Neuron (in vitro differentiated cells): ENCODE data around the gene MPRIP.

Source experiments
- H2AFZ ChIP-seq: one replicate; pipeline ENCODE4 v1.6.1; 2013; ENCODE audit warnings: low read depth, mild to moderate bottlenecking, inconsistent platforms, low read length, moderate library complexity
- H3K27me3 ChIP-seq: one replicate; pipeline ENCODE4 v1.6.1; 2013; ENCODE audit warnings: low read length; ENCODE audit not compliant: insufficient read depth
- H3K36me3 ChIP-seq: one replicate; pipeline ENCODE4 v1.6.1; 2013; ENCODE audit warnings: low read length; ENCODE audit not compliant: insufficient read depth
- H3K4me1 ChIP-seq: one replicate; pipeline ENCODE4 v1.6.1; 2013; ENCODE audit warnings: low read length; ENCODE audit not compliant: insufficient read depth
- H3K4me3 ChIP-seq: 2 replicates; pipeline ENCODE4 v1.5.1; 2013; ENCODE audit warnings: mild to moderate bottlenecking, low read length, moderate library complexity
- H3K9me3 ChIP-seq: one replicate; pipeline ENCODE4 v1.6.1; 2013; ENCODE audit warnings: low read length

Gene MPRIP

DNA sequence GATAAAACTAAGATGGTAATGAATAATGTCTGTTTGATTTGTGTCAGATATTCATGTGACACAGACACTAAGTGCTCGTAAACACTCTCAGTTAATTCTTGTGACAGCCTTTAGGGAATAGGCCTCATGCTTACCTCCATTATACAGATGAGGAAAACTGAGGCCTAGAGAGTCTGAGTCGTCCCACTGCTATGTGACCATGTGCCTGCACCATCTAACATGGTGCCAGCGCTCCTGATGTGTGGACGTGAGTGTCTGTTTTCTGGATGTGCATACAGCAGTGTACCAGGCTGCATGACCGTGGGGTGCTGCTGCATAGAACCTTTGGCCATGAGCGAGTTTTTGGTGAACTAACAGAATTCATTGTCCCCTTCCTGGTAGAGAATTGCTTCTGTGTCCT, 61.8 kb downstream of the MPRIP start:
- Histone ChIP-seq H3K9me3 (no peaks in the 10 kb centered on the region), H3K36me3 (peaks cover 3% of the 10 kb centered on the region), H3K4me1 (peaks cover 2% of the 10 kb centered on the region), H2AFZ (no peak overlapping the region), H3K4me3 (no peak overlapping the region), H3K27me3 (no peaks in the 10 kb centered on the region)

DNA sequence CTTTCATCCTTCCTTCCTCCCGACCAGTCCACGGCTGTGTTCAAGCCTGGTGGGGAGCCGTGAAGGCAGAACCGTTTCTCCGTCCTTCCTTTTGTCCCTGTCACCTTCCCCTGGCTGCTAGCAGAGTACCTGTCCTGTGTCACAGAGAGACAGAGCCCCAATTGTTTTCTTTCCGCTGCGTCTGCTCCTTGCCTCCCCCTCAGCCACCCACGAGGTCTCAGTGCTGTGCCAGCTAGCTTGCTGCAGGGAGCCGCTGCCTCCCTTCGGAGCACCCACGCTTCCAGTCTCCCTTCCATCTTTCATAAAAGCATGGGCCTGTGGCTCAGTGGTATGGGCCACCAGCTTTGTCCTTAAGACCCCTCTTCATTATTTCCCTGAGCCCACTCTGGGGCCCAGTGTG, 62.2 kb downstream of the MPRIP start:
- Histone ChIP-seq H3K27me3 (no peaks in the 10 kb centered on the region), H3K9me3 (no peaks in the 10 kb centered on the region), H3K4me1 (no peaks in the 10 kb centered on the region), H3K36me3 (peaks cover 3% of the 10 kb centered on the region), H2AFZ (no peak overlapping the region), H3K4me3 (no peak overlapping the region)

DNA sequence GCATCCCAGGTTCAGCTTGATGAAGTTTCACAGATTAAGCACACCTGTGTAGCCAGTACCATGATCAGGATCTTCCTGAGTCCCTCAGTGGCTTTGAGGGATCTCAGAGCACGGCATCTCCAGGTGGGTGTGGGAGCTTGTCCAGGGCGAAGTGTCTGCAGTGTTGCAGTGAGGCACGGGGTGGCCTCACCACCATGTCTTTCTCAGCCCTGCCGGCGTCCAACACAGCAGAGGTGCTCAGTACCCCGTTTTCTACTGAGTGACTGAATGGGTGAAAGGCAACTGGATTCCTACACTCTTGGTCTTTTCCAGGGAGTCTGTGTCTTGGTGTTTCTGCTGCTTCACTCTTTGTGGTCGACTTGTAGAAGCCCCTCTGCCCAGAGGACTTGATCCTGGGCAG, 63.7 kb downstream of the MPRIP start:
- H3K4me1 ChIP-seq, result no peaks in the 10 kb centered on the region
- H3K27me3 ChIP-seq, result no peaks in the 10 kb centered on the region
- H3K4me3 ChIP-seq, result no peak overlapping the region
- H2AFZ ChIP-seq, result no peak overlapping the region
- peaks cover 3% of the 10 kb centered on the region for H3K36me3 ChIP-seq
- H3K9me3 ChIP-seq, result peaks cover 2% of the 10 kb centered on the region

DNA sequence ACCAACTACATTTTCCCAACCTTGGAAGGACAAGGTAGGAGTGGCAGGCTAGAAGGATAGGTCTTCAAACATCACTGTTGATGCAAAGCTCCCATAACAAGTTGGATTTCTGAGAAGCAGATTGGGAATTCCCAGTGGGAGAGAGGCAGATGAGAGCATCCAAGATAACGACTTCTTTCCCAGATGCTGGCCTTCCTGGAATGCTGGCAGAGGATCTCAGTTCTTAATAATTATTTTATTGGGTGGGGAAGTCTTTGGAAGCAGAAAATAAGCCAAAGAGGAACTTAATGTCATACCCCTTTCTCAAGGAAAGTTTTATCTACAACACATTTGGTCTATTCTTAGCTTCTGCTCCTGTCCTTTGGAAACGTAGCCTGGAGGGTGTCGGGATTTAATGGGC, 64.5 kb downstream of the MPRIP start:
- Histone ChIP-seq H3K4me1 (no peaks in the 10 kb centered on the region), H3K27me3 (no peaks in the 10 kb centered on the region), H3K36me3 (peaks cover 3% of the 10 kb centered on the region), H3K4me3 (no peak overlapping the region), H2AFZ (no peak overlapping the region), H3K9me3 (peaks cover 5% of the 10 kb centered on the region)

DNA sequence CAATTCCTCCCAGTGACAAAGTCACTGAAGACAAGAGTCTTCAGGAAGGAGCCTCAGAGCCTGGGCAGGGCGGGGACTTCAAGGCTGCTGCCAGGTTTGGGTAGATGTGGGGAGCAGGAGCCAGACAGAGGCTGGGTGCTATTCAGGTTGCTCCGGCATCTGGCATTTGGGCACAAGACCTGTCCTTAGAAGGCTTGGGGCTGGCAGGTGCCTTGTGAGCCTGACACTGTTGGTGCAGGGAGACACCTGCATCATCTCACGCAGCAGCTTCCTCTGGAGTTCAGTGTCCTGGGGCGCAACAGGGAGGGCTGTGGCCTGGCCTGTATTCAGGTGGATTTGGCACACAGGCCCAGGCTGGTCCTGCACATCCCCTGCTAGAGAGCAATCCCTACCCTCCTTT, 65.0 kb downstream of the MPRIP start:
- H3K4me3 ChIP-seq, result no peak overlapping the region
- no peaks in the 10 kb centered on the region for H3K4me1 ChIP-seq
- peaks cover 3% of the 10 kb centered on the region for H3K36me3 ChIP-seq
- no peak overlapping the region for H2AFZ ChIP-seq
- H3K27me3 ChIP-seq, result no peaks in the 10 kb centered on the region
- H3K9me3 ChIP-seq, result peaks cover 5% of the 10 kb centered on the region

DNA sequence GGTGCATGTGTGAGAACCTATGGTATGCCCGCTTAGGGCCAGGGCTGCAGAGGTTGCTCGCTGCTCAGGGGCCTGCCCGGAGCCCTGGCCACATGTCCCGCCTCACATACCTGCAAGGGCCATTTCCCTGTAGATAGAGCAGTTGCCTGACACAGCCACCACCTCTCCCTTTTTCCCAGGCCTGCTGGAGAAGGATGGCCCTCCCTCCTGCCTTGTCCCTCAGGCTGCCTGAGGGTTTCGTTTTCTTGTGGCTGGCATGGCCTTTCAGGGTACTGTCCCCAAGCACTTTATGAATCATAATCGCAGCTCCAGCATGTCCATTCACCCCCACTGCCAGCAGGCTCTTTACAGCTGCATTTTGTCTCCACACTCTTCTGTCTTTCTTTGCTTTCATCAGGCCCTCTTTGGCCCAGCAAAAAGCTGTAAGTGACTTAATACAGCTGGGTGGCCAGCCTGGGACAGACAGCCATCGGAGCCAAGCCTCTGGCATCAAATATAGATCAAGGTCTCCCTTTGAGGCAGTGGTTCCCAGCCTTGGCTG, 65.7 kb downstream of the MPRIP start:
- no peaks in the 10 kb centered on the region for H3K4me1 ChIP-seq
- H3K4me3 ChIP-seq, result no peak overlapping the region
- H3K36me3 ChIP-seq, result peaks cover 3% of the 10 kb centered on the region
- H2AFZ ChIP-seq, result no peak overlapping the region
- no peaks in the 10 kb centered on the region for H3K27me3 ChIP-seq
- H3K9me3 ChIP-seq, result peaks cover 5% of the 10 kb centered on the region

DNA sequence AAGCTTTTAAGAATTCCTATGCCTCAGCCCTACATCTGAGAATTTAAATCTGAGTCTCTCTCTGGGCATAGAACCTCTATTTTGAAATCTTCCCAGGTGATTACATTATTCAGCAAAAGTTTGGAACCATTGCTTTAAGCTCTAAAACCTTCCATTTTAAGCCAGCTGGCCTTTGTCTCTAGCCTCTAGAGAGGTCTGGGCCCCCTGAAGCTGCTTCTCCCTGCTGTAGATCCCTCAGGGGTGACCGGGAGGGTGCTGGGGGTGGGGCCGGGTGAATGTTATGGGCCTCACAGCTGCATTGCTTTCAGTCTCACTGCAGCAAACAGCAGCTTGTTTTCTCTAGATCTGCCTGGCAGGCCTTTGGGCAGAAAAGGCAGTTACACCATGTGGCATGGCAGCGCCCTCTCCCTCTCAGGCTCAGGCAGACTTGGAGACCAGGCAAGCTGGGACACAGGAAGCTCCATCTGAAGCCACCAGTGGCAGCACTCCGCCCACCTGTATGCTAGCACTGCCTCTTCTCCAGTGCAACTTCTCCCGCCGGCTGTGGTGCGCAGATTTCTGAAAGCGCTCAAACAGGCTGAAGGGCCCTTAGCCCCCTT, 66.3 kb downstream of the MPRIP start:
- H3K36me3 ChIP-seq, result peaks cover 3% of the 10 kb centered on the region
- H3K9me3 ChIP-seq, result peaks cover 5% of the 10 kb centered on the region
- H3K4me1 ChIP-seq, result no peaks in the 10 kb centered on the region
- no peak overlapping the region for H2AFZ ChIP-seq
- H3K27me3 ChIP-seq, result no peaks in the 10 kb centered on the region
- H3K4me3 ChIP-seq, result no peak overlapping the region

DNA sequence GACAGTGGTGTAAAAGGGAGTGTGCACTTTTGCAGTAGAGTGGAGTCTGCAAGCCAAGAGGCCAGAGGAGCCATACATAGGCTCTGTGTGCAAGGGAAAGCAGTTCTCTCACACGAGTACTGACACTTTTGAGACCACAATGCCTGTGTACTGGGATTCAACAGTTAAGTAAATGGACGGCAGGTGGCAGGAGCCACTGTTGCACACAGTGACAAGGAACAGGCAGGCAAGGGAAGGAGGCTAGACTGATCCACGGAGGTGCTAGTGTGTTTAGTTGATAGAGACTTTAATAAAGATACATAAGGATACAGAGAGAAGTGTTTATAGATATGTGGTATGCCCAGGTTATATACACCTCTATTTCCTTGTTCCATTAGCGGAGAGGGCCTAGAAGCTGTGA, 67.0 kb downstream of the MPRIP start:
- H2AFZ ChIP-seq, result no peak overlapping the region
- H3K4me3 ChIP-seq, result no peak overlapping the region
- H3K27me3 ChIP-seq, result no peaks in the 10 kb centered on the region
- peaks cover 3% of the 10 kb centered on the region for H3K36me3 ChIP-seq
- peaks cover 5% of the 10 kb centered on the region for H3K9me3 ChIP-seq
- no peaks in the 10 kb centered on the region for H3K4me1 ChIP-seq

DNA sequence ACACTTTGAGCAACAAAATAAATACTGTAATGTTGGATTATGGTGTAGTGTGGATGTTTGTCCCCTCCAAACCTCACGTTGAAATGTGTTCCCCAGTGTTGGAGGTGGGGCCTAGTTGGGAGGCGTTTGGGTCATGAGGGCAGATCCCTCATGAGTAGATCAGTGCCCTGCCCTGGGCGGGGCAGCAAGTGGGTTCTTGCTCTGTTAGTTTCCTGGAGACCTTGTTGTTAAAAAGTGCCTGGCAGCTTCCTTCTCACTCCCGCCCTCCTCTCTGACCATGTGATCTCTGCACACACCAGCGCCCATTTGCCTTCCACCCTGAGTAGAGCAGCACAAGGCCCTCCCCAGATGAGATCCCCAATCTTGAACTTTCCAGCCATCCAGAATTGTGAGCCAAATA, 67.7 kb downstream of the MPRIP start:
- Histone ChIP-seq H3K27me3 (no peaks in the 10 kb centered on the region), H3K4me3 (no peak overlapping the region), H3K36me3 (peaks cover 3% of the 10 kb centered on the region), H2AFZ (no peak overlapping the region), H3K9me3 (peaks cover 6% of the 10 kb centered on the region), H3K4me1 (no peaks in the 10 kb centered on the region)

DNA sequence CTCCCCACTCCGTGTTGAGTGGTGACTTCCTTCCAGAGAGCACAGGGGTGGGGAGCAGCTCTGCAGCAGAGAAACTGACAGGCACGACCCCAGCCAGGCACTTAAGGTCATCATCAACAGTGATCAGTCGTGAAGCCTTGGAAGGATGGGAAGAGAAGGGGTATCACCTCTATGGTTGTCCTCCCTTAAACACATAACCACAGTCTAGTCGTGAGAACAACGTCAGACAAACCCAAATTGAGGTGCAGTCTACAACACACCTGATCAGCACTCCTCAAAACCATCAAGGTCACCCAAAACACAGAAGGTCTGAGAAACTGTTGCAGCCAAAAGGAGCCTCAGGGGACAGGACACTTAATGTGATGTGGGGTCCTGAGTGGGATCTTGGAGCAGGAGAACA, 68.3 kb downstream of the MPRIP start:
- H2AFZ ChIP-seq, result no peak overlapping the region
- H3K27me3 ChIP-seq, result no peaks in the 10 kb centered on the region
- H3K36me3 ChIP-seq, result peaks cover 3% of the 10 kb centered on the region
- H3K9me3 ChIP-seq, result peaks cover 8% of the 10 kb centered on the region
- no peaks in the 10 kb centered on the region for H3K4me1 ChIP-seq
- H3K4me3 ChIP-seq, result no peak overlapping the region

DNA sequence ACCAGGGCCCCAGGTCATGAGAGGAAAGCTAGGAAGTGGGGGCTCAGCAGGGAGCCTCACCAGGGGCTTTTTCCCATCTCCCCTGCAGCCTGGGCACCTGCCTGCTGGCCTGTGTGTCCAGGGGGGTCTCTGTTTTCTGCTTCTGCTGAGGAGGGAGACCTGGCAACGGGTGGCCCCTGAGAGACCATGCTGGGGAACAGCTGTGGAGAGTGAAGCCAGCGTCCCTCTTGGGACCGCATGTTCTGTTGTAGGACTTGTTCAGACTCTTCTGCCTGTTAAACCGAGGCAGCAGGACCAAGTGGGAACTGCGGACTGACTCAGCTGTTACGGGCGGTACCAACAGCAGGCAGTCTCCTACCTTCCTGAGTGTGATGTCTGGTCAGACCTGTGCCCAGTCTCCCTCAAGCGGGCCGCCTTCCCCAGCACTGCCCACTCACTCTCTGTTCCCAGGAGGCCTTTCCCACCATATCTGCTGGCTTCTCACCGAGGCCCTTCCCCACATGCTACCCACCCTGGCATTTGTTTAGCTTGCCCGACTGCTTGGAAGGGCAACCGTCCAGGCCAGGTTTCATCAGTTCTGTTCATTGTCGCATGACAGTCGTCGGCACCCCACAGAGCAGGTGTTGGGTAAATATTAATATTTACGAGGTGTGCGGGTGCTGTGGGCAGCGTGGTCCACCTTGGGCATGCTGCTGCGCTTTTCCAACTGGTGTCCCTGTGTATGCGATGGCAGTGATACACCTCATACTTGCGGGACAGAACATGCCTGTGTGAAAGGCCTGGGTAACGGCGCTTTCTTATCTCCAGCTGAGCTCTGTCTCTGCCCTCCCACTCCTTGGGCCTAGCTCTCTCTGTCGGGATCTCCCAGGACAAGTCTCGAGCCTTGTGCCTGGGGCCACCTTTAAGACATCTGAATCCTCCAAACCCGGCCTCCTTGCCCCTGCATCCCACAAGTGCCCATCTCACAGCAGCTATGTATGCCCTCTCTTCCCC, 69.4 kb downstream of the MPRIP start:
- Histone ChIP-seq H3K36me3 (peaks cover under 1% of the 10 kb centered on the region), H3K9me3 (peaks cover 8% of the 10 kb centered on the region), H3K4me3 (no peak overlapping the region), H3K27me3 (no peaks in the 10 kb centered on the region), H3K4me1 (no peaks in the 10 kb centered on the region), H2AFZ (no peak overlapping the region)

DNA sequence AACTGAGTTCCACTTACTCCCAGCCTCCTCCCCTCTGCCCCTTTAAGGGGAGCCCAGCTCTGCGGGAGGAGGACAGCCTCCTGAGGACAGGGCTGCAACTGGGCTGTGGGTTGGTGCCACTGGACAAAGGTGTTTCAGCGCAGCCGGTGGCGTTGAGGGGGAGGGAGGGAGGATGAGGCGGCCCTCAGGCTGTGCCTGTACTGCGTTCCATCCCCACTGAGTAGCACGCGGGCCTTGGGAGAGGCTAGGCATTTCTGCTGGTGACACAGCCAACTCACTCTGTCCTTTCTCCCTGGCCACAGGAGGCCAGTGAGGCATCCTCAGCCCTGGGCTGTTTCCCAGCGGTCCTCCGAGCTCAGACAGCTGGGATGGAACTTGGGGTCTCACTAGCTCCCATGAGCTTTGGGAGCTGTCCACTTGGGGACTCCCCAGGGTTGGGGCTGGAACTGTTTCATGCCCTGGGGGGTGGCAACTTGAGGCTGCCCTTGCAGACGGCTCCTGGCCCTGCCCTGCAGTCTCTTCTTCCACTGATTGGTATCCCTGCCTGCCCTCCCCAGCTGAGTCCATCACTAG, 70.5 kb downstream of the MPRIP start:
- H2AFZ ChIP-seq, result no peak overlapping the region

DNA sequence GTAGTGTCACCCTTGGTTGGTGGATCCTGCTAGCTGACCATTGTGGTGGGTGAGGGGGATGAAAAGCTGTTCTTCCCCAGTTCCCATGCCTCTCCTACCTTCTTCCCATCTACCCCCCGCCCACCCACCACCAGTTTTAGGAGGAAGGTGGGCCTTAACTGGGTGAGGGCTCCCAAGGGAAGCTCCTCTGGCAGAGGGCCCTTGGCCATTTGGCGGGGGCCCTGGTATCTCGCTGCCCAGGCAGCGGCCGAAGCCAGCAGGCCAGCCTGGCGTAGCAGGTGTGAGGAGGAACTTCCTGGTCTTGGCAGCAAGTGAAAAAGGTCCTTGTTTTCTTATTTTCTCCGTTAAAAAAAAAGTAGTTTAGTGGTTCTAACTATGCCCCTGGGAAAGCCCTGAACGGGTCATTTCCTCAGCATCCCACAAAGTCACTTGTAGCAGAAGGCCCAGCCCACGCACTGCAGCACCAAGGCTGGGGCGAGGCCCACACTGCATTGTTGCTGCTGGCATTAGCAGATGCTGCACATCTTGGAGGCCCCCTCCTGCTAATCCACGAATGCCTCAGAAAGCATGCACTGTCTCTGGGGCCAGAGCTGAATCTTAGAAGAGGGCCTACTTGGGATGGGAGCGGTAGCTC, 72.5 kb downstream of the MPRIP start:
- Histone ChIP-seq H3K4me1 (no peaks in the 10 kb centered on the region), H3K27me3 (no peaks in the 10 kb centered on the region), H3K9me3 (peaks cover 8% of the 10 kb centered on the region), H3K36me3 (no peaks in the 10 kb centered on the region), H2AFZ (no peak overlapping the region), H3K4me3 (no peak overlapping the region)

More for the DNA sequence above, 70.5 kb downstream of the MPRIP start:
- peaks cover 8% of the 10 kb centered on the region for H3K9me3 ChIP-seq
- no peaks in the 10 kb centered on the region for H3K4me1 ChIP-seq
- H3K27me3 ChIP-seq, result no peaks in the 10 kb centered on the region
- H3K36me3 ChIP-seq, result no peaks in the 10 kb centered on the region
- no peak overlapping the region for H3K4me3 ChIP-seq
